Common myeloid progenitor, CD34-positive (primary cell): ENCODE measurements around the gene ZNF708.
"Not testable (repeated sequence)": the region's sequence is repeated elsewhere in the genome, so short reads cannot be mapped to it uniquely, and the experiment has no call there.

Experiments used
- CTCF ChIA-PET: fragments of 350-600 bp; sonication (Branson Sonifier 250); formaldehyde crosslinking; loops from one replicate; lab custom pipeline; 2021; ENCODE audit warnings: antibody characterized with exemption; lab: Charles Lee
- POLR2A ChIA-PET: fragments of 350-600 bp; sonication (Branson Sonifier 250); formaldehyde crosslinking; loops from one replicate; lab custom pipeline; 2021; ENCODE audit warnings: antibody characterized with exemption; lab: Charles Lee
- DNase-seq, 3 donors: peaks; one replicate each; pipeline versions ENCODE4 v3.0.0 to v3.0.0-alpha.2; 2013
- H3K27ac ChIP-seq, 2 experiments: 1 replicate in 1 of 2; 2 replicates in 1 of 2; pipeline ENCODE4 v1.7.0; 2013; ENCODE audit warnings: inconsistent platforms in 2 of 2, low read length in 2 of 2, mild to moderate bottlenecking in 2 of 2, low read depth in 1 of 2, moderate library complexity in 1 of 2; ENCODE audit not compliant: severe bottlenecking in 2 of 2, insufficient read depth in 1 of 2, poor library complexity in 1 of 2
- H3K27me3 ChIP-seq, 5 experiments: replicated peaks in 2 of 5; 1 replicate in 3 of 5; 2 replicates in 2 of 5; pipeline versions ENCODE4 v1.6.1 to v1.7.0; 2013; ENCODE audit warnings: low read length in 4 of 5, mild to moderate bottlenecking in 2 of 5, moderate library complexity in 2 of 5, inconsistent platforms in 1 of 5; ENCODE audit not compliant: insufficient read depth in 5 of 5, control insufficient read depth in 4 of 5
- H3K36me3 ChIP-seq, 4 experiments: 1 replicate in 2 of 4; 2 replicates in 2 of 4; pipeline versions ENCODE4 v1.6.1 to v1.7.0; 2013; ENCODE audit warnings: low read length in 3 of 4, control low read depth in 1 of 4, mild to moderate bottlenecking in 1 of 4; ENCODE audit not compliant: control insufficient read depth in 4 of 4, insufficient read depth in 4 of 4
- H3K4me1 ChIP-seq, 4 experiments: 1 replicate in 3 of 4; 2 replicates in 1 of 4; pipeline versions ENCODE4 v1.6.1 to v1.7.1; 2013; ENCODE audit warnings: low read length in 3 of 4, mild to moderate bottlenecking in 3 of 4, control low read depth in 1 of 4, inconsistent platforms in 1 of 4, moderate library complexity in 1 of 4; ENCODE audit not compliant: control insufficient read depth in 4 of 4, insufficient read depth in 4 of 4; ENCODE audit errors: control extremely low read depth in 1 of 4
- H3K4me3 ChIP-seq, 7 experiments: 1 replicate in 4 of 7; 2 replicates in 3 of 7; pipeline versions ENCODE4 v1.5.1 to v1.7.0; 2013; ENCODE audit warnings: mild to moderate bottlenecking in 7 of 7, low read length in 6 of 7, moderate library complexity in 6 of 7, inconsistent platforms in 2 of 7, low read depth in 2 of 7, control low read depth in 1 of 7; ENCODE audit not compliant: insufficient read depth in 4 of 7, control insufficient read depth in 1 of 7; ENCODE audit errors: extremely low read depth in 1 of 7
- H3K9me3 ChIP-seq, 5 experiments: 1 replicate in 4 of 5; 2 replicates in 1 of 5; pipeline versions ENCODE4 v1.6.1 to v1.7.1; 2013; ENCODE audit warnings: low read length in 4 of 5, mild to moderate bottlenecking in 2 of 5, inconsistent platforms in 1 of 5, low read depth in 1 of 5, moderate library complexity in 1 of 5; ENCODE audit not compliant: control insufficient read depth in 4 of 5, insufficient read depth in 2 of 5; ENCODE audit errors: control extremely low read depth in 1 of 5
- WGBS: methylation state at CpG from one replicate; pipeline ENCODE4 v1.1.5; 2013; ENCODE audit not compliant: insufficient coverage; 5-methylcytosine and 5-hydroxymethylcytosine counted together

ZNF708 gene

GRCh38 chr19:21264416-21264815 is 64.8 kb downstream of the ZNF708 start:
- Histone ChIP-seq H3K27me3 (no peaks in the 10 kb centered on the region), H3K9me3 (peaks cover 4 to 17% (median 9%) of the 10 kb centered on the region in 5 experiments), H3K27ac (no peak overlapping the region), H3K4me1 (no peaks in the 10 kb centered on the region), H3K4me3 (no peak overlapping the region), H3K36me3 (no peaks in the 10 kb centered on the region)
- ChIA-PET POLR2A (no interaction called here), CTCF (no interaction called here)
- 97% methylated on average over 6 of the region's 6 CpGs for WGBS
- DNase-seq: no peak

DNA sequence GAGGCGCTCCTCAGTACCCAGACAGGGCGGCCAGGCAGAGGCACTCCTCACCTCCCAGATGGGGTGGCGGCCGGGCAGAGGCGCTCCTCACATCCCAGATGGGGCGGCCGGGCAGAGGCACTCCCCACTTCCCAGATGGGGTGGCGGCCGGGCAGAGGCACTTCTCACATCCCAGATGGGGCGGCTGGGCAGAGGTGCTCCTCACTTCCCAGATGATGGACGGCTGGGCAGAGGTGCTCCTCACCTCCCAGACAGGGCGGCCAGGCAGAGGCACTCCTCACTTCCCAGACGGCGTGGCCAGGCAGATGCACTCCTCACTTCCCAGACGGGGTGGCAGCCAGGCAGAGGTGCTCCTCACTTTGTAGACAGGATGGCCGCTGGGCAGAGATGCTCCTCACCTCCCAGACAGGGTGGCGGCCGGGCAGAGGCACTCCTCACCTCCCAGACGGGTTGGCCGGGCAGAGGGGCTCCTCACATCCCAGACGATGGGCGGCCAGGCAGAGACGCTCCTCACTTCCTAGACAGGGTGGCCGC is 68.3 kb downstream of the ZNF708 start:
- 98% methylated on average over 20 of the region's 24 CpGs for WGBS
- POLR2A ChIA-PET, H3K4me3 ChIP-seq, H3K27me3 ChIP-seq, CTCF ChIA-PET, H3K27ac ChIP-seq, H3K4me1 ChIP-seq, H3K36me3 ChIP-seq, DNase-seq: not testable (repeated sequence)
- H3K9me3 ChIP-seq: peaks cover 4 to 17% (median 10%) of the 10 kb centered on the region in 5 experiments

DNA sequence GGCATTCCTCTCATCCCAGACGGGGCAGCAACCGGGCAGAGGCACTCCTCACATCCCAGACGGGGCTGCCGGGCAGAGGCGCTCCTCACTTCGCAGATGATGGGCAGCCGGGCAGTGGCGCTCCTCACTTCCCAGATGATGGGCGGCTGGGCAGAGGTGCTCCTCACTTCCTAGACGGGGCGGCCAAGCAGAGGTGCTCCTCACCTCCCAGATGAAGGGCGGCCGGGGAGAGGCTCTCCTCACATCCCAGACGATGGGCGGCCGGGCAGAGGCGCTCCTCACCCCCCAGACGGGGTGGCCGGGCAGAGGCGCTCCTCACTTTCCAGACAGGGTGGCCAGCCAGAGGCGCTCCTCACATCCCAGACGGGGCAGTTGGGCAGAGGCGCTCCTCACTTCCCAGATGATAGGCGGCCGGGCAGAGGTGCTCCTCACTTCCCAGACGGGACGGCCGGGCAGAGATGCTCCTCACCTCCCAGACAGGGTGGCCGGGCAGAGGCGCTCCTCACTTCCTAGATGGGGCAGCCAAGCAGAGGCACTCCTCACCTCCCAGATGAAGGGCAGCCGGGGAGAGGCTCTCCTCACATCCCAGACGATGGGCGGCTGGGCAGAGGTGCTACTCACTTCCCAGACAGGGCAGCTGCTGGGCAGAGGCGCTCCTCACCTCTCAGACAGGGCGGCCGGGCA is 68.9 kb downstream of the ZNF708 start:
- ChIA-PET CTCF (no interaction called here), POLR2A (no interaction called here)
- no peaks in the 10 kb centered on the region for H3K4me1 ChIP-seq
- no peaks in the 10 kb centered on the region for H3K27me3 ChIP-seq
- H3K9me3 ChIP-seq: peaks cover 4 to 17% (median 10%) of the 10 kb centered on the region in 5 experiments
- DNase-seq: no peak
- H3K36me3 ChIP-seq: no peaks in the 10 kb centered on the region
- no peak overlapping the region for H3K27ac ChIP-seq
- H3K4me3 ChIP-seq: no peak overlapping the region
- WGBS: 93% methylated on average over 33 of the region's 36 CpGs

DNA sequence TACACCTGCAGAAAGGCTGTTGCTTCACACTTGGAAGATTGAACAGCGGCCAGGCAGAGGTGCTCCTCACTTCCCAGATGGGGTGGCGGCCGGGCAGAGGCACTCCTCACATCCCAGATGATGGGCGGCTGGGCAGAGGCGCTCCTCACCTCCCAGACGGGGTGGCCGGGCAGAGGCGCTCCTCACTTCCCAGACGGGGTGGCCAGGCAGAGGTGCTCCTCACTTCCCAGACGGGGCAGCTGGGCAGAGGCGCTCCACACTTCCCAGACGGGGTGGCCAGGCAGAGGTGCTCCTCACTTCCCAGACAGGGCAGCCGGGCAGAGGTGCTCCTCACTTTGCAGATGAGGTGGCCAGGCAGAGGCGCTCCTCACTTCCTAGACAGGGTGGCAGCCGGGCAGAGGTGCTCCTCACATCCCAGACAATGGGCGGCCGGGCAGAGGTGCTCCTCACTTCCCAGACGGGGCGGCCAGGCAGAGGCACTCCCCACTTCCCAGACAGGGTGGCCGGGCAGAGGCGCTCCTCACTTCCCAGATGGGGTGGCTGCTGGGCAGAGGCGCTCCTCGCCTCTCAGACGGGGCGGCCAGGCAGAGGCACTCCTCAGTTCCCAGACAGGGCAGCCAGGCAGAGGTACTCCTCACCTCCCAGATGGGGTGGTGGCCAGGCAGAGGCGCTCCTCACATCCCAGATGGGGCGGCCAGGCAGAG is 69.6 kb downstream of the ZNF708 start:
- H3K4me3 ChIP-seq, CTCF ChIA-PET, H3K27me3 ChIP-seq, H3K36me3 ChIP-seq, H3K27ac ChIP-seq, POLR2A ChIA-PET, H3K4me1 ChIP-seq, DNase-seq: not testable (repeated sequence)
- WGBS: 89% methylated on average over 25 of the region's 27 CpGs
- H3K9me3 ChIP-seq: peaks cover 4 to 17% (median 9%) of the 10 kb centered on the region in 5 experiments

DNA sequence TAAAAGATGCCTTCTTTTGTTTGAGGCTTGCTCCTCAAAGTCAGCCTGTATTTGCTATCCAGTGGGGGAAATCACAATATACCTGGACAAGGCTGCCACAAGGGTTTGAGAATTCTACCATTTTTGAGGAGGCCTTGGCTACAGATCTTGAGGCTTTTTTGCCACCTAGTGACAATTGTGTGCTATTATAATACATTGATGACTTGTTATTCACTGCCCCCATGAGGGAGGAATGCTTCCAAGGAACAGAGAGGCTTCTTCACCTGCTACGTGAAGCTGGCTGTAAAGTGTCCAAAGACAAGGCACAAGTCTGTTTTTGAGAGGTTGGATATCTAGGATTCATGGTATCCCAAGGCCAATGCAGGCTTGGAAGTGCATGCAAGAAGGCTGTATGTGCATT is 72.5 kb downstream of the ZNF708 start:
- peaks cover 0 to 14% (median 3%) of the 10 kb centered on the region in 5 experiments for H3K9me3 ChIP-seq
- H3K4me3 ChIP-seq: no peak overlapping the region
- peak in 2 of 3 donors; percentile 0 to 11 for DNase-seq
- H3K36me3 ChIP-seq: no peaks in the 10 kb centered on the region
- ChIA-PET CTCF (no interaction called here), POLR2A (no interaction called here)
- no peaks in the 10 kb centered on the region for H3K4me1 ChIP-seq
- no peaks in the 10 kb centered on the region for H3K27me3 ChIP-seq
- WGBS: 100% methylated on average over 1 of the region's 1 CpG
- H3K27ac ChIP-seq: no peak overlapping the region
